Smooth muscle cell (in vitro differentiated cells): Measurements from ENCODE around the gene RNF186. TPM values are rescaled to one million over a fixed set of nuclear protein-coding genes. Genes with fewer than 3 reads are reported as not detected.

ENCODE experiments used
- DNase-seq: peaks from one replicate; lab custom pipeline; 2025; ENCODE audit not compliant: unreplicated experiment; lab: John Stamatoyannopoulos, UW
- H2AFZ ChIP-seq: fragments of 200-600 bp; sonication (generic); 2 replicates; pipeline ENCODE4 v1.6.0; 2016; ENCODE audit warnings: antibody characterized with exemption, low read depth, mild to moderate bottlenecking
- H3F3A ChIP-seq: fragments of 200-600 bp; sonication (generic); 2 replicates; pipeline ENCODE4 v1.6.0; 2017; ENCODE audit warnings: antibody characterized with exemption, low read depth
- H3K27ac ChIP-seq: fragments of 200-600 bp; sonication (generic); 2 replicates; pipeline ENCODE4 v1.5.1; 2016; ENCODE audit warnings: low read depth, mild to moderate bottlenecking
- H3K27me3 ChIP-seq: fragments of 200-600 bp; sonication (generic); 2 replicates; pipeline ENCODE4 v1.6.1; 2016; ENCODE audit warnings: low read depth, mild to moderate bottlenecking
- H3K36me3 ChIP-seq: fragments of 200-600 bp; sonication (generic); 2 replicates; pipeline ENCODE4 v1.5.1; 2016; ENCODE audit warnings: low read depth
- H3K4me1 ChIP-seq: fragments of 200-600 bp; sonication (generic); 2 replicates; pipeline ENCODE4 v1.5.1; 2016; ENCODE audit warnings: low read depth
- H3K4me2 ChIP-seq: fragments of 200-600 bp; sonication (generic); 2 replicates; pipeline ENCODE4 v1.6.0; 2016; ENCODE audit warnings: mild to moderate bottlenecking
- H3K4me3 ChIP-seq: fragments of 200-600 bp; sonication (generic); 2 replicates; pipeline ENCODE4 v1.5.1; 2016; ENCODE audit warnings: mild to moderate bottlenecking
- H3K79me2 ChIP-seq: fragments of 200-600 bp; sonication (generic); 2 replicates; pipeline ENCODE4 v1.6.0; 2016; ENCODE audit warnings: low read depth, mild to moderate bottlenecking
- H3K9ac ChIP-seq: fragments of 200-600 bp; sonication (generic); 2 replicates; pipeline ENCODE4 v1.6.0; 2016; ENCODE audit warnings: low read depth
- H3K9me3 ChIP-seq: fragments of 200-600 bp; sonication (generic); replicated peaks from 2 replicates; pipeline ENCODE4 v1.5.1; 2016; ENCODE audit warnings: low read depth
- H4K20me1 ChIP-seq: fragments of 200-600 bp; sonication (generic); 2 replicates; pipeline ENCODE4 v1.6.0; 2016; ENCODE audit warnings: low read depth
- WGBS: methylation state at CpG from one replicate; pipeline ENCODE4 v1.1.7; 2016; ENCODE audit warnings: low lambda C conversion rate; 5-methylcytosine and 5-hydroxymethylcytosine counted together
- polyA plus RNA-seq: library from polyadenylated mRNA; unstranded; fragments of >200 nt; fragmentation: Nextera tagmentation; extraction: Ambion mirVana; gene quantifications from 2 replicates; pipeline ENCODE4 v1.2.1, GENCODE V29; 2016
- total RNA-seq: library from RNA; depleted of rRNA; stranded (reverse); fragments of >200 nt; gene quantifications from 2 replicates; pipeline ENCODE4 v1.2.3, GENCODE V29; 2014
- TF ChIP-seq, protein P1 (sequence below): fragments of 200-600 bp; sonication (generic); IDR thresholded peaks from 2 replicates; pipeline ENCODE4 v1.5.1; 2017; ENCODE audit warnings: borderline replicate concordance, mild to moderate bottlenecking, antibody characterized with exemption; ENCODE audit not compliant: insufficient read depth, poor library complexity, severe bottlenecking

RNF186 gene
- total and polyA plus RNA-seq, 2 experiments from 2014 or later: not detected

GRCh38 chr1:19776933-19777332 lies 38.1 kb downstream of the RNF186 start:
- Histone ChIP-seq H3K27me3 (no peaks in the 10 kb centered on the region), H3K36me3 (no peaks in the 10 kb centered on the region), H3K4me2 (no peak overlapping the region), H3K4me3 (no peak overlapping the region), H4K20me1 (no peaks in the 10 kb centered on the region), H3K9me3 (no peaks in the 10 kb centered on the region), H3K4me1 (no peaks in the 10 kb centered on the region), H3K27ac (no peak overlapping the region), H2AFZ (no peak overlapping the region), H3F3A (no peaks in the 10 kb centered on the region), H3K9ac (no peak overlapping the region), H3K79me2 (no peaks in the 10 kb centered on the region)
- 90% methylated on average over 4 of the region's 4 CpGs for WGBS
- DNase-seq: no peak
- TF ChIP-seq, protein P1, sequence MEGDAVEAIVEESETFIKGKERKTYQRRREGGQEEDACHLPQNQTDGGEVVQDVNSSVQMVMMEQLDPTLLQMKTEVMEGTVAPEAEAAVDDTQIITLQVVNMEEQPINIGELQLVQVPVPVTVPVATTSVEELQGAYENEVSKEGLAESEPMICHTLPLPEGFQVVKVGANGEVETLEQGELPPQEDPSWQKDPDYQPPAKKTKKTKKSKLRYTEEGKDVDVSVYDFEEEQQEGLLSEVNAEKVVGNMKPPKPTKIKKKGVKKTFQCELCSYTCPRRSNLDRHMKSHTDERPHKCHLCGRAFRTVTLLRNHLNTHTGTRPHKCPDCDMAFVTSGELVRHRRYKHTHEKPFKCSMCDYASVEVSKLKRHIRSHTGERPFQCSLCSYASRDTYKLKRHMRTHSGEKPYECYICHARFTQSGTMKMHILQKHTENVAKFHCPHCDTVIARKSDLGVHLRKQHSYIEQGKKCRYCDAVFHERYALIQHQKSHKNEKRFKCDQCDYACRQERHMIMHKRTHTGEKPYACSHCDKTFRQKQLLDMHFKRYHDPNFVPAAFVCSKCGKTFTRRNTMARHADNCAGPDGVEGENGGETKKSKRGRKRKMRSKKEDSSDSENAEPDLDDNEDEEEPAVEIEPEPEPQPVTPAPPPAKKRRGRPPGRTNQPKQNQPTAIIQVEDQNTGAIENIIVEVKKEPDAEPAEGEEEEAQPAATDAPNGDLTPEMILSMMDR: no peak

DNA sequence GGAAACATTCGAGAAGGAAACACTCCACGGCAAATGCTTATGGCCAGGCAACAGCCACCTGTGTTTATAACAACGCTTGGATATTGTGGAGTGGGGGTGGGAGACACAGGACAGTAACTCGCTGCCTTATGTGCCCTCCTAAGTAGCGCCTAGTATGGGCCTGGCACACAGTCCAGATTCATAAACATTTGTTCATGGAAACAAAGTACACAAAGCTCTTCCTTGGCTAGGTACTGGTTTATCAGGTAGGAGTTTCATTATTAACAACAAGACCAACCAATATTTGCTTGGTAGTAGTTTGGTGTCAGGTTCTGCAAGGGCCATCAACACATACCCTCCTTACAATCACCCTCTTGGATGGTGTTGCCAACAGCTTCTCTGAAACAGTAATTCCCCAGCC lies 38.8 kb downstream of the RNF186 start:
- TF ChIP-seq, protein P1: no peak
- H3K4me1 ChIP-seq: no peaks in the 10 kb centered on the region
- no peak overlapping the region for H3K27ac ChIP-seq
- no peak overlapping the region for H2AFZ ChIP-seq
- H3K4me3 ChIP-seq: no peak overlapping the region
- H3K4me2 ChIP-seq: no peak overlapping the region
- H4K20me1 ChIP-seq: no peaks in the 10 kb centered on the region
- DNase-seq: no peak
- no peak overlapping the region for H3K9ac ChIP-seq
- no peaks in the 10 kb centered on the region for H3K79me2 ChIP-seq
- no peaks in the 10 kb centered on the region for H3K27me3 ChIP-seq
- no peaks in the 10 kb centered on the region for H3K36me3 ChIP-seq
- H3K9me3 ChIP-seq: no peaks in the 10 kb centered on the region
- WGBS: 93% methylated on average over 5 of the region's 5 CpGs
- H3F3A ChIP-seq: no peaks in the 10 kb centered on the region

GRCh38 chr1:19775831-19776230 lies 39.3 kb downstream of the RNF186 start:
- Histone ChIP-seq H3K27ac (no peak overlapping the region), H3K4me1 (no peaks in the 10 kb centered on the region)
- 94% methylated on average over 9 of the region's 9 CpGs for WGBS

GRCh38 chr1:19775317-19775716 lies 39.8 kb downstream of the RNF186 start:
- DNase-seq: no peak
- Histone ChIP-seq H3K4me3 (no peak overlapping the region), H3K79me2 (no peaks in the 10 kb centered on the region), H3K9ac (no peak overlapping the region), H3K27me3 (no peaks in the 10 kb centered on the region), H3K27ac (no peak overlapping the region), H2AFZ (no peak overlapping the region), H3K4me1 (no peaks in the 10 kb centered on the region), H4K20me1 (no peaks in the 10 kb centered on the region), H3F3A (no peaks in the 10 kb centered on the region), H3K9me3 (no peaks in the 10 kb centered on the region), H3K36me3 (no peaks in the 10 kb centered on the region), H3K4me2 (no peak overlapping the region)
- 79% methylated on average over 6 of the region's 6 CpGs for WGBS
- TF ChIP-seq, protein P1: no peak

More at GRCh38 chr1:19775831-19776230, 39.3 kb downstream of the RNF186 start:
- no peaks in the 10 kb centered on the region for H3K36me3 ChIP-seq
- H3K9ac ChIP-seq: no peak overlapping the region
- H3K9me3 ChIP-seq: no peaks in the 10 kb centered on the region
- no peak overlapping the region for H3K4me2 ChIP-seq
- DNase-seq: no peak
- H3K4me3 ChIP-seq: no peak overlapping the region
- H3F3A ChIP-seq: no peaks in the 10 kb centered on the region
- TF ChIP-seq, protein P1: no peak
- no peaks in the 10 kb centered on the region for H3K27me3 ChIP-seq
- H2AFZ ChIP-seq: no peak overlapping the region
- H4K20me1 ChIP-seq: no peaks in the 10 kb centered on the region
- H3K79me2 ChIP-seq: no peaks in the 10 kb centered on the region
